ENCODE results near the gene RASSF10. TPM values are rescaled to one million over a fixed set of nuclear protein-coding genes. Genes with fewer than 3 reads are reported as not detected.

RASSF10 gene
- polyA plus RNA-seq, 2 of the 4 experiments (the other 2 are of a cell fraction): 3.9 to 10.3 TPM

DNA sequence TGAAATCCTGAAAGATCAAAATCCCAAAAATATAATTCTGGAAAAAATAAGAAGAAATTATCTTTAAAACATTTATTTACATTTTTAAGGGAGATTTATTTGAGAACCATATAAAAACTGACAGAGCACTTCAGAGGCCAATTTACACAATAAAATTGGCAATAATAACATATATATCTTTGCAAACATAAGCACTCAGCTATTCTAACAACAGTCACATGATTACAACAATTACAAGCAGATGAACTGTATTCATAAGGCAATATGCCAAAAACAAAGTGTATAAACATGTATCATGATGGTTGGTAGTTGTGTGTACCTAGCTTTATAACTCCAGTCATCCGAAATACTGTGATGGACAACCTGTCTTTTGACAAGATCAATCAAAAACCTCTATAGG lies 17.7 kb upstream of the RASSF10 start:
- TF ChIP-seq, protein P1, sequence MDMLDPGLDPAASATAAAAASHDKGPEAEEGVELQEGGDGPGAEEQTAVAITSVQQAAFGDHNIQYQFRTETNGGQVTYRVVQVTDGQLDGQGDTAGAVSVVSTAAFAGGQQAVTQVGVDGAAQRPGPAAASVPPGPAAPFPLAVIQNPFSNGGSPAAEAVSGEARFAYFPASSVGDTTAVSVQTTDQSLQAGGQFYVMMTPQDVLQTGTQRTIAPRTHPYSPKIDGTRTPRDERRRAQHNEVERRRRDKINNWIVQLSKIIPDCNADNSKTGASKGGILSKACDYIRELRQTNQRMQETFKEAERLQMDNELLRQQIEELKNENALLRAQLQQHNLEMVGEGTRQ (IDR thresholded peaks at IDR 0.05): no peak
- TF ChIP-seq CBX2 (IDR thresholded peaks at IDR 0.05; ENCODE audit: borderline replicate concordance, low read depth) (no peak), SMC3 (IDR thresholded peaks at IDR 0.05) (no peak), TFCP2L1 (CRISPR knock-in tag; IDR thresholded peaks at IDR 0.05) (no peak), HOXB13 (CRISPR knock-in tag; IDR thresholded peaks at IDR 0.05; ENCODE audit: low read depth) (no peak), POLR2A (IDR thresholded peaks at IDR 0.05; ENCODE audit: low read length) (no peak), MYC (IDR thresholded peaks at IDR 0.05; ENCODE audit: borderline replicate concordance, low read length) (no peak), CHD4 (IDR thresholded peaks at IDR 0.05; ENCODE audit: borderline replicate concordance) (no peak), RNF2 (IDR thresholded peaks at IDR 0.05; ENCODE audit: borderline replicate concordance, low read depth) (no peak), RARB (CRISPR knock-in tag; IDR thresholded peaks at IDR 0.05) (no peak), HEYL (CRISPR knock-in tag; IDR thresholded peaks at IDR 0.05) (no peak), JUN (IDR thresholded peaks at IDR 0.05) (no peak), NPAS2 (CRISPR knock-in tag; IDR thresholded peaks at IDR 0.05; ENCODE audit: borderline replicate concordance) (no peak), HOXB5 (CRISPR knock-in tag; IDR thresholded peaks at IDR 0.05) (no peak), JUNB (IDR thresholded peaks at IDR 0.05) (no peak)
- TF ChIP-seq, protein P2, sequence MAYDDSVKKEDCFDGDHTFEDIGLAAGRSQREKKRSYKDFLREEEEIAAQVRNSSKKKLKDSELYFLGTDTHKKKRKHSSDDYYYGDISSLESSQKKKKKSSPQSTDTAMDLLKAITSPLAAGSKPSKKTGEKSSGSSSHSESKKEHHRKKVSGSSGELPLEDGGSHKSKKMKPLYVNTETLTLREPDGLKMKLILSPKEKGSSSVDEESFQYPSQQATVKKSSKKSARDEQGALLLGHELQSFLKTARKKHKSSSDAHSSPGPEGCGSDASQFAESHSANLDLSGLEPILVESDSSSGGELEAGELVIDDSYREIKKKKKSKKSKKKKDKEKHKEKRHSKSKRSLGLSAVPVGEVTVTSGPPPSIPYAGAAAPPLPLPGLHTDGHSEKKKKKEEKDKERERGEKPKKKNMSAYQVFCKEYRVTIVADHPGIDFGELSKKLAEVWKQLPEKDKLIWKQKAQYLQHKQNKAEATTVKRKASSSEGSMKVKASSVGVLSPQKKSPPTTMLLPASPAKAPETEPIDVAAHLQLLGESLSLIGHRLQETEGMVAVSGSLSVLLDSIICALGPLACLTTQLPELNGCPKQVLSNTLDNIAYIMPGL (CRISPR knock-in tag; IDR thresholded peaks at IDR 0.05; ENCODE audit: borderline replicate concordance): no peak
- TF ChIP-seq, protein P3, sequence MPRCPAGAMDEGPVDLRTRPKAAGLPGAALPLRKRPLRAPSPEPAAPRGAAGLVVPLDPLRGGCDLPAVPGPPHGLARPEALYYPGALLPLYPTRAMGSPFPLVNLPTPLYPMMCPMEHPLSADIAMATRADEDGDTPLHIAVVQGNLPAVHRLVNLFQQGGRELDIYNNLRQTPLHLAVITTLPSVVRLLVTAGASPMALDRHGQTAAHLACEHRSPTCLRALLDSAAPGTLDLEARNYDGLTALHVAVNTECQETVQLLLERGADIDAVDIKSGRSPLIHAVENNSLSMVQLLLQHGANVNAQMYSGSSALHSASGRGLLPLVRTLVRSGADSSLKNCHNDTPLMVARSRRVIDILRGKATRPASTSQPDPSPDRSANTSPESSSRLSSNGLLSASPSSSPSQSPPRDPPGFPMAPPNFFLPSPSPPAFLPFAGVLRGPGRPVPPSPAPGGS (IDR thresholded peaks at IDR 0.05): no peak
- Histone ChIP-seq H3K27ac (no peak overlapping the region), H3K4me3 (no peak overlapping the region), H3K4me2 (no peak overlapping the region), H3K9me3 (no peaks in the 10 kb centered on the region), H3K4me1 (no peaks in the 10 kb centered on the region)
- DNase-seq (ENCODE audit: low read depth in 1 of 2, low spot score in 1 of 2) (no peak), ATAC-seq (no peak), FAIRE-seq (no peak)
- ChIA-PET CTCF (no interaction called here), POLR2A (no interaction called here)
- WGBS (ENCODE audit: missing lambda C conversion rate): 68% methylated on average over 1 of the region's 1 CpG

DNA sequence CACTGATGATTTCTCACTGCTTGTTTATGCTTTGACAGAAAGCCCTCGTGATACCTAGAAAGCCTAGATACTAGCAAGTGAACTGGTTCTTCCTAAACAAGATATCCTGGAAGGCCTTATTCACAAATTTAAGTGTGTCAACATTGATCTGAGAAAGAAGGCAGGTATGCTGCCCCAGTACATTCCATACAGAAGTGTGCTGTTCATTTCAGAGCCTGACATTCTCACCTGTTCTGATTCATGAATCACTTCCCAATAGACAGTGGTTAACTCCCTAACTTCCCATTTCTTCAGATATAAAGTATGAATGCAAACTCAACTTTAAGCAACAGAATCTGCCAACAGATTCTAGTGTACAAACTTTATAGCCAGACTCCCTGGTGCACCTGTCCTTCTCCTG lies 15.5 kb upstream of the RASSF10 start:
- ATAC-seq (no peak), FAIRE-seq (no peak), DNase-seq (ENCODE audit: low read depth in 1 of 2, low spot score in 1 of 2) (no peak)
- Histone ChIP-seq H3K9me3 (no peaks in the 10 kb centered on the region), H3K27ac (no peak overlapping the region), H3K4me2 (no peak overlapping the region), H3K4me1 (no peaks in the 10 kb centered on the region), H3K4me3 (no peak overlapping the region)
- POLR2A ChIA-PET: no interaction called here
- CTCF ChIA-PET: interaction anchor here (0.9 to 3.4 kb wide), 4 partner anchors 13 to 705 kb away, joined by 3 to 10 read pairs (median 6); partner anchors contain the start of gene RASSF10
- WGBS (ENCODE audit: missing lambda C conversion rate): 31% methylated on average over 1 of the region's 1 CpG
- TF ChIP-seq, protein P4, sequence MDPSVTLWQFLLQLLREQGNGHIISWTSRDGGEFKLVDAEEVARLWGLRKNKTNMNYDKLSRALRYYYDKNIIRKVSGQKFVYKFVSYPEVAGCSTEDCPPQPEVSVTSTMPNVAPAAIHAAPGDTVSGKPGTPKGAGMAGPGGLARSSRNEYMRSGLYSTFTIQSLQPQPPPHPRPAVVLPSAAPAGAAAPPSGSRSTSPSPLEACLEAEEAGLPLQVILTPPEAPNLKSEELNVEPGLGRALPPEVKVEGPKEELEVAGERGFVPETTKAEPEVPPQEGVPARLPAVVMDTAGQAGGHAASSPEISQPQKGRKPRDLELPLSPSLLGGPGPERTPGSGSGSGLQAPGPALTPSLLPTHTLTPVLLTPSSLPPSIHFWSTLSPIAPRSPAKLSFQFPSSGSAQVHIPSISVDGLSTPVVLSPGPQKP (IDR thresholded peaks at IDR 0.05; ENCODE audit: low read depth, low read length): no peak
- TF ChIP-seq, protein P5, sequence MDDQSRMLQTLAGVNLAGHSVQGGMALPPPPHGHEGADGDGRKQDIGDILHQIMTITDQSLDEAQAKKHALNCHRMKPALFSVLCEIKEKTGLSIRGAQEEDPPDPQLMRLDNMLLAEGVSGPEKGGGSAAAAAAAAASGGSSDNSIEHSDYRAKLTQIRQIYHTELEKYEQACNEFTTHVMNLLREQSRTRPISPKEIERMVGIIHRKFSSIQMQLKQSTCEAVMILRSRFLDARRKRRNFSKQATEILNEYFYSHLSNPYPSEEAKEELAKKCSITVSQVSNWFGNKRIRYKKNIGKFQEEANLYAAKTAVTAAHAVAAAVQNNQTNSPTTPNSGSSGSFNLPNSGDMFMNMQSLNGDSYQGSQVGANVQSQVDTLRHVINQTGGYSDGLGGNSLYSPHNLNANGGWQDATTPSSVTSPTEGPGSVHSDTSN (IDR thresholded peaks at IDR 0.05): no peak
- TF ChIP-seq JUN (IDR thresholded peaks at IDR 0.05): no peak
- TF ChIP-seq ZFP36 (IDR thresholded peaks at IDR 0.05; ENCODE audit: borderline replicate concordance, partially characterized antibody): no peak
- no peak for TF ChIP-seq HOXA7 (CRISPR knock-in tag; IDR thresholded peaks at IDR 0.05)
- no peak for TF ChIP-seq EP300 (IDR thresholded peaks at IDR 0.05)
- TF ChIP-seq, protein P6, sequence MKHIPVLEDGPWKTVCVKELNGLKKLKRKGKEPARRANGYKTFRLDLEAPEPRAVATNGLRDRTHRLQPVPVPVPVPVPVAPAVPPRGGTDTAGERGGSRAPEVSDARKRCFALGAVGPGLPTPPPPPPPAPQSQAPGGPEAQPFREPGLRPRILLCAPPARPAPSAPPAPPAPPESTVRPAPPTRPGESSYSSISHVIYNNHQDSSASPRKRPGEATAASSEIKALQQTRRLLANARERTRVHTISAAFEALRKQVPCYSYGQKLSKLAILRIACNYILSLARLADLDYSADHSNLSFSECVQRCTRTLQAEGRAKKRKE (CRISPR knock-in tag; IDR thresholded peaks at IDR 0.05; ENCODE audit: low read depth): no peak
- TF ChIP-seq MAZ (IDR thresholded peaks at IDR 0.05; ENCODE audit: borderline replicate concordance, low read depth, low read length): no peak
- TF ChIP-seq, protein P7, sequence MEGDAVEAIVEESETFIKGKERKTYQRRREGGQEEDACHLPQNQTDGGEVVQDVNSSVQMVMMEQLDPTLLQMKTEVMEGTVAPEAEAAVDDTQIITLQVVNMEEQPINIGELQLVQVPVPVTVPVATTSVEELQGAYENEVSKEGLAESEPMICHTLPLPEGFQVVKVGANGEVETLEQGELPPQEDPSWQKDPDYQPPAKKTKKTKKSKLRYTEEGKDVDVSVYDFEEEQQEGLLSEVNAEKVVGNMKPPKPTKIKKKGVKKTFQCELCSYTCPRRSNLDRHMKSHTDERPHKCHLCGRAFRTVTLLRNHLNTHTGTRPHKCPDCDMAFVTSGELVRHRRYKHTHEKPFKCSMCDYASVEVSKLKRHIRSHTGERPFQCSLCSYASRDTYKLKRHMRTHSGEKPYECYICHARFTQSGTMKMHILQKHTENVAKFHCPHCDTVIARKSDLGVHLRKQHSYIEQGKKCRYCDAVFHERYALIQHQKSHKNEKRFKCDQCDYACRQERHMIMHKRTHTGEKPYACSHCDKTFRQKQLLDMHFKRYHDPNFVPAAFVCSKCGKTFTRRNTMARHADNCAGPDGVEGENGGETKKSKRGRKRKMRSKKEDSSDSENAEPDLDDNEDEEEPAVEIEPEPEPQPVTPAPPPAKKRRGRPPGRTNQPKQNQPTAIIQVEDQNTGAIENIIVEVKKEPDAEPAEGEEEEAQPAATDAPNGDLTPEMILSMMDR (IDR thresholded peaks at IDR 0.05): no peak
- no peak for TF ChIP-seq CHD2 (IDR thresholded peaks at IDR 0.05; ENCODE audit: low read length, partially characterized antibody)
- TF ChIP-seq, protein P8, sequence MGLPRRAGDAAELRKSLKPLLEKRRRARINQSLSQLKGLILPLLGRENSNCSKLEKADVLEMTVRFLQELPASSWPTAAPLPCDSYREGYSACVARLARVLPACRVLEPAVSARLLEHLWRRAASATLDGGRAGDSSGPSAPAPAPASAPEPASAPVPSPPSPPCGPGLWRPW (IDR thresholded peaks at IDR 0.05): no peak
- TF ChIP-seq RCOR1 (IDR thresholded peaks at IDR 0.05; ENCODE audit: low read depth, low read length): no peak
- TF ChIP-seq MAFK (IDR thresholded peaks at IDR 0.05; ENCODE audit: partially characterized antibody): no peak

Measured in A549 (cell line).